Measurements from ENCODE around the gene XPO4. TPM values are rescaled to one million over a fixed set of nuclear protein-coding genes. Genes with fewer than 3 reads are reported as not detected.
"Not testable (repeated sequence)": the region's sequence is repeated elsewhere in the genome, so short reads cannot be mapped to it uniquely, and the experiment has no call there.

XPO4 gene
- total RNA-seq, 3 donors from 2014 or later, result 13.1 to 14.6 (median 13.5) TPM

DNA sequence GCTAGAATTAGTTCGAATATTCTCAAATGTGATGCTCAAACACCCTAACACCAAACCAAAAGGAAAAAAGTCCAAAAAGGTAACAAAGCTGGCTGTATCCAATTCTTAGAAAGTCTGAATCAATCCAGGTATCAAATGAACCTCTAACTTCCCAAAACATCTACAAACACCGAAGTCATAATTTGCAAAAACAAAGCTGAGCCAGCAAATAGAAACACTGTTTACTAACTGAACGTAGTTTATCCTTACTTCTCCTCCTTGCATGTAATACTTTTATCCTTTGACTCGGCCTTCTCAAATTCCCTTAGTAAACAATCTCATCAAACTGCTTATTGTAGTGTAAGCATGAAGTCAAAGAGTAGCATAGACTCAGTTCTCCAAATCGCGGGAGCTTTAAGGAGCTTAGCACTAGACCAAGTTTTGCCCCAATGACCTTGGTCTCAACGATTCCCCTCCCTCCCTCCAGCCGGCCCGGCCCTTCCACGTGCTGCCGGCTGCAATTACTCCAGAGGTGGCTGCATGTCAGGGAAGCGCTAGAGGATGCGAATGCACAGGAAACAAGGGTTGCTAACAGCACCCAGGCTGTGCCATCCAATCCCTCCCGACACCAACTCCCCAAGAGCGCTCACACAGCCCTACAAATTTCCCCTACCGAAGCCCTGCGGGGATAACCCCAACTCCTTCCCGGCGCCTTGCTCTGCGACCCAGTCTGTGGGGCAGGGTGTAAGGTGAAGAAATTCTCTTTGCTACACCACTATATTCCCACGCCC is 693 bp downstream of the XPO4 start:
- TF ChIP-seq, protein P1, sequence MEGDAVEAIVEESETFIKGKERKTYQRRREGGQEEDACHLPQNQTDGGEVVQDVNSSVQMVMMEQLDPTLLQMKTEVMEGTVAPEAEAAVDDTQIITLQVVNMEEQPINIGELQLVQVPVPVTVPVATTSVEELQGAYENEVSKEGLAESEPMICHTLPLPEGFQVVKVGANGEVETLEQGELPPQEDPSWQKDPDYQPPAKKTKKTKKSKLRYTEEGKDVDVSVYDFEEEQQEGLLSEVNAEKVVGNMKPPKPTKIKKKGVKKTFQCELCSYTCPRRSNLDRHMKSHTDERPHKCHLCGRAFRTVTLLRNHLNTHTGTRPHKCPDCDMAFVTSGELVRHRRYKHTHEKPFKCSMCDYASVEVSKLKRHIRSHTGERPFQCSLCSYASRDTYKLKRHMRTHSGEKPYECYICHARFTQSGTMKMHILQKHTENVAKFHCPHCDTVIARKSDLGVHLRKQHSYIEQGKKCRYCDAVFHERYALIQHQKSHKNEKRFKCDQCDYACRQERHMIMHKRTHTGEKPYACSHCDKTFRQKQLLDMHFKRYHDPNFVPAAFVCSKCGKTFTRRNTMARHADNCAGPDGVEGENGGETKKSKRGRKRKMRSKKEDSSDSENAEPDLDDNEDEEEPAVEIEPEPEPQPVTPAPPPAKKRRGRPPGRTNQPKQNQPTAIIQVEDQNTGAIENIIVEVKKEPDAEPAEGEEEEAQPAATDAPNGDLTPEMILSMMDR (IDR thresholded peaks at IDR 0.05), result no peak
- ATAC-seq, result peak; percentile 79

DNA sequence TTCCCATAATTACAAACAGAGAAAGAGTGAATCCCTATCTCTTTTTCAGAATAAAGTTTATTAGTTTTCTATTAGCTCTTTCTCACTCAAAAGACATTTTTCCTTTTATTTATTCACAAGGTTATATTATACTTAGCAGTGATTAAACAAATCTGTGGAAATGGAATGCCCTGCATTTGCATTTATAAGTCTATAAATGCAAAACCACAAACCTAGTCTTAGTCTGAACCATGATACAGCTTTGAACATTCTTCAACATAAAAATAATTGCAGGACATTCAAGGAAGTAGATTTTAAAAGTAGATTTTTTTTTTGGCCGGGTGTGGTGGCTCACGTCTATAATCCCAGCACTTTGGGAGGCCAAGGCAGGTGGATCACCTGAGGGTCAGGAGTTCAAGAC is 8.3 kb downstream of the XPO4 start:
- no peak overlapping the region for H3K4me3 ChIP-seq
- no peaks in the 10 kb centered on the region for H3K9me3 ChIP-seq
- no peaks in the 10 kb centered on the region for H3K4me1 ChIP-seq (ENCODE audit: low read depth)
- TF ChIP-seq, protein P1 (IDR thresholded peaks at IDR 0.05), result no peak
- DNase-seq (no peak), ATAC-seq (no peak)
- H3K36me3 ChIP-seq (ENCODE audit: low read depth), result no peaks in the 10 kb centered on the region
- intact Hi-C loops (cut with DNase I, micrococcal nuclease), result no loop called here

More for the DNA sequence above, 693 bp downstream of the XPO4 start:
- DNase-seq, result peak; percentile 64 to 75 (median 67)
- intact Hi-C loops (cut with DNase I, micrococcal nuclease), result no loop called here
- Histone ChIP-seq H3K4me3 (peak overlapping the region; percentile 85), H3K4me1 (ENCODE audit: low read depth) (no peaks in the 10 kb centered on the region), H3K36me3 (ENCODE audit: low read depth) (no peaks in the 10 kb centered on the region), H3K9me3 (no peaks in the 10 kb centered on the region)

DNA sequence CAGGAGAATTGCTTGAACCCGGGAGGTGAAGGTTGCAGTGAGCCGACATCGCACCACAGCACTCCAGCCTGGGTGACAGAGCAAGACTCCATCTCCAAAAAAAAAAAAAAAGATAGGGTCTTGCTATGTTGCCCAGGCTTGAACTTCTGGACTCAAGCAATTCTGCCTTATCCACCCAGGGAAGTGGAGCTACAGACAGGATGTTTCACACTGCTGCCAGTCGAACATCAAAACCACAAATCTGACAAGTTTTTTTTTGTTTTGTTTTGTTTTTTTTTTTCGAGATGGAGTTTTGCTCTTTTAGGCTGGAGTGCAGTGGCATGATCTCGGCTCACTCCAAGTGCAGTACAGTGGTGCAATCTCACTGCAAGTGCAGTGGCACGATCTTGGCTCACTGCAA is 10.8 kb downstream of the XPO4 start:
- no peak for ATAC-seq
- no peak for DNase-seq
- no peaks in the 10 kb centered on the region for H3K9me3 ChIP-seq
- H3K36me3 ChIP-seq (ENCODE audit: low read depth), result no peaks in the 10 kb centered on the region
- intact Hi-C loops (cut with DNase I, micrococcal nuclease), result no loop called here
- no peaks in the 10 kb centered on the region for H3K4me1 ChIP-seq (ENCODE audit: low read depth)
- no peak overlapping the region for H3K4me3 ChIP-seq
- TF ChIP-seq, protein P1 (IDR thresholded peaks at IDR 0.05), result no peak

DNA sequence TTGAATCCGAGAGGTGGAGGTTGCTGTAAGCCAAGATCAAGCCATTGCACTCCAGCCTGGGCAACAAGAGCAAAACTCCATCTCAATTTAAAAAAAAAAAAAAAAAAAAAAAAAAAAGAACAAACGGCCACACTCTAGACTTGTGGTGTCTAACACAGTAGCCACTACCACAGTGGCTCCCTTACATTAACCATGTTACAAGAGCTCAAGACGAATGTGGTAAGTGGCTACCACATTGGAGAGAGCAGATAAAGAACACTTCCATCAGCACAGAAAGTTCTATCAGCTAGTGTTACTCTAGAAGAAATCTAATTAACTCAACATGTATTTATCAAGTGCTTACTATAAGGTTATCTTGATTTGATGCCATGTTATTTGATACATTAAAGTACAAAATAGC is 11.5 kb downstream of the XPO4 start:
- no peaks in the 10 kb centered on the region for H3K9me3 ChIP-seq
- no peaks in the 10 kb centered on the region for H3K4me1 ChIP-seq (ENCODE audit: low read depth)
- no peak for DNase-seq
- TF ChIP-seq, protein P1 (IDR thresholded peaks at IDR 0.05), result no peak
- no peaks in the 10 kb centered on the region for H3K36me3 ChIP-seq (ENCODE audit: low read depth)
- intact Hi-C loops (cut with DNase I, micrococcal nuclease), result no loop called here
- H3K4me3 ChIP-seq, result no peak overlapping the region
- ATAC-seq, result no peak

DNA sequence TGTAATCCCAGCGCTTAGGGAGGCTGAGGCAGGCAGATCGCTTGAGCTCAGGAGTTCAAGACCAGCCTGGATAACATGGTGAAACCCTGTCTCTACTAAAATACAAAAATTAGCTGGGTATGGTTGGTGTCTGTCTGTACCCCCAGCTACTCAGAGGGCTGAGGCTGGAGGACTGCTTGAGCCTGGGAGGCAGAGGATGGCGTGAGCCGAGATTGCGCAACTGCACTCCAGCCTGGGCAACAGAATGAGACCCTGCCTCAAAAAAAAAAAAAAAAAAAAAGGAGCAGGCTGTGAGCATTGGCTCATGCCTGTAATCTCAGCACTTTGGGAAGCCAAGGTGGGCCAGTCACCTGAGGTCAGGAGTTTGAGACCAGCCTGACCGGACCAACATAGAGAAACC is 12.0 kb downstream of the XPO4 start:
- H3K36me3 ChIP-seq (ENCODE audit: low read depth); H3K4me1 ChIP-seq (ENCODE audit: low read depth); H3K4me3 ChIP-seq; H3K9me3 ChIP-seq; DNase-seq; intact Hi-C loops (cut with DNase I, micrococcal nuclease); ATAC-seq: not testable (repeated sequence)

DNA sequence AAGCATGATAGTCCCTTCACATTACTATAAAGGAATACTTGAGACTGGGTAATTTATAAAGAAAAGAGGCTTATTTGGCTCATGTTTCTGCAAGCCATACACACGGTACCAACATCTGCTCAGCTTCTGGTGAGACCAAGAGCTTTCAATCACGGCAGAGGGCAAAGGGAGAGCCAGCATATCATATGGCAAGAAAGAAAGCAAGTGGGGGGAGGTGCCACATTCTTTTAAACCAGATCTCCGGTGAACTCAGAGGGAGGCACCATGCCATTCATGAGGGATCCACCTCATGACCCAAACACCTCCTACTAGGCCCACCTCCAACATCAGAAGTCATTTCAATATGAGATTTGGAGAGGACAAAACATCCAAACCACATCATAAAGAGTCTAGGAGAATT is 20.3 kb downstream of the XPO4 start:
- no peak for DNase-seq
- Histone ChIP-seq H3K4me1 (ENCODE audit: low read depth) (no peaks in the 10 kb centered on the region), H3K4me3 (no peak overlapping the region), H3K36me3 (ENCODE audit: low read depth) (no peaks in the 10 kb centered on the region), H3K9me3 (no peaks in the 10 kb centered on the region)
- ATAC-seq, result no peak
- TF ChIP-seq, protein P1 (IDR thresholded peaks at IDR 0.05), result no peak
- intact Hi-C loops (cut with DNase I, micrococcal nuclease), result no loop called here

Data from mucosa of descending colon (tissue), 3 donors.